IMR-90 (cell line): ENCODE results near the gene PSRC1. TPM values are rescaled to one million over a fixed set of nuclear protein-coding genes. Genes with fewer than 3 reads are reported as not detected.

Experiments
- ATAC-seq: fragments of 200-7000 bp; cut with Tn5 transposase; 2 replicates; pipeline ENCODE4 v1.9.1; 2020; ENCODE audit warnings: low read depth, mild to moderate bottlenecking, moderate library complexity
- BruUV-seq: library from RNA; stranded (reverse); fragments of 400-500 nt; replicated peaks from 2 replicates; lab custom pipeline; 2021; lab: Mats Ljungman, UMichigan
- CTCF ChIA-PET: fragments of 300-600 bp; formaldehyde crosslinking; extraction: SDS; loops from one replicate; lab custom pipeline; 2021; ENCODE audit warnings: antibody characterized with exemption; lab: Yijun Ruan, JAX
- POLR2A ChIA-PET: fragments of 300-600 bp; sonication (Branson Sonifier 250); formaldehyde crosslinking; loops from one replicate; lab custom pipeline; 2022; ENCODE audit warnings: antibody characterized with exemption; ENCODE audit not compliant: unreplicated experiment; lab: Charles Lee
- DNase-seq: peaks from one replicate; pipeline ENCODE4 v3.0.0; 2013
- H2AFZ ChIP-seq: replicated peaks from 2 replicates; pipeline ENCODE3; 2013; ENCODE audit warnings: low read length, mild to moderate bottlenecking; ENCODE audit not compliant: poor library complexity
- H2AK5ac ChIP-seq: 2 replicates; pipeline ENCODE4 v1.6.1; 2013; ENCODE audit warnings: low read depth, low read length, inconsistent platforms
- H2AK9ac ChIP-seq: replicated peaks from 2 replicates; pipeline ENCODE3; 2013; ENCODE audit warnings: mild to moderate bottlenecking, low read depth, low read length, moderate library complexity; ENCODE audit not compliant: poor library complexity
- H2BK120ac ChIP-seq: 2 replicates; pipeline ENCODE4 v1.6.1; 2013; ENCODE audit warnings: low read depth, low read length, inconsistent platforms
- H2BK15ac ChIP-seq: 3 replicates; pipeline ENCODE4 v1.6.1; 2013; ENCODE audit warnings: low read depth, low read length, inconsistent platforms
- H2BK20ac ChIP-seq: 2 replicates; pipeline ENCODE4 v1.6.1; 2013; ENCODE audit warnings: low read depth, mild to moderate bottlenecking, inconsistent platforms, low read length, moderate library complexity
- H2BK5ac ChIP-seq: 2 replicates; pipeline ENCODE4 v1.6.1; 2013; ENCODE audit warnings: mild to moderate bottlenecking, low read depth, low read length, inconsistent platforms; ENCODE audit not compliant: poor library complexity, severe bottlenecking
- H3K14ac ChIP-seq: replicated peaks from 2 replicates; pipeline ENCODE4 v1.6.1; 2013; ENCODE audit warnings: low read depth, low read length, inconsistent platforms
- H3K18ac ChIP-seq: 2 replicates; pipeline ENCODE4 v1.6.1; 2013; ENCODE audit warnings: low read depth, low read length, control low read depth
- H3K23ac ChIP-seq: 2 replicates; pipeline ENCODE4 v1.6.1; 2013; ENCODE audit warnings: low read depth, low read length, inconsistent platforms
- H3K27ac ChIP-seq: 2 replicates; pipeline ENCODE4 v1.5.1; 2013; ENCODE audit warnings: mild to moderate bottlenecking, control low read depth, low read length; ENCODE audit not compliant: insufficient read depth
- H3K27me3 ChIP-seq: 2 replicates; pipeline ENCODE4 v1.6.1; 2013; ENCODE audit warnings: low read length; ENCODE audit not compliant: control insufficient read depth, insufficient read depth
- H3K36me3 ChIP-seq: 2 replicates; pipeline ENCODE4 v1.6.1; 2013; ENCODE audit warnings: low read length, mixed read lengths; ENCODE audit not compliant: control insufficient read depth, insufficient read depth
- H3K4ac ChIP-seq: 2 replicates; pipeline ENCODE4 v1.6.1; 2013; ENCODE audit warnings: low read depth, low read length, inconsistent platforms
- H3K4me1 ChIP-seq: 2 replicates; pipeline ENCODE4 v1.6.1; 2013; ENCODE audit warnings: low read length, mixed read lengths; ENCODE audit not compliant: control insufficient read depth, insufficient read depth
- H3K4me2 ChIP-seq: 2 replicates; pipeline ENCODE4 v1.6.1; 2013; ENCODE audit warnings: low read depth, mild to moderate bottlenecking, control low read depth, low read length, moderate library complexity
- H3K4me3 ChIP-seq: 2 replicates; pipeline ENCODE4 v1.5.1; 2013; ENCODE audit warnings: low read depth, mild to moderate bottlenecking, control low read depth, low read length, moderate library complexity; ENCODE audit not compliant: insufficient read depth
- H3K56ac ChIP-seq: 2 replicates; pipeline ENCODE4 v1.6.1; 2013; ENCODE audit warnings: low read length, inconsistent platforms; ENCODE audit not compliant: insufficient read depth; ENCODE audit errors: extremely low read depth
- H3K79me1 ChIP-seq, 2 experiments: 2 replicates each; pipeline ENCODE4 v1.6.1; 2013; ENCODE audit warnings: low read length in 2 of 2, inconsistent platforms in 1 of 2, low read depth in 1 of 2
- H3K9ac ChIP-seq: 2 replicates; pipeline ENCODE4 v1.6.1; 2013; ENCODE audit warnings: low read depth, low read length, control low read depth
- H3K9me1 ChIP-seq: 2 replicates; pipeline ENCODE4 v1.6.1; 2013; ENCODE audit warnings: low read length, inconsistent platforms; ENCODE audit not compliant: insufficient read depth
- H3K9me3 ChIP-seq: 2 replicates; pipeline ENCODE4 v1.6.1; 2013; ENCODE audit warnings: low read length; ENCODE audit not compliant: control insufficient read depth, insufficient read depth
- H4K20me1 ChIP-seq: 2 replicates; pipeline ENCODE4 v1.6.1; 2013; ENCODE audit warnings: low read length, inconsistent platforms; ENCODE audit not compliant: insufficient read depth
- H4K5ac ChIP-seq: 2 replicates; pipeline ENCODE4 v1.6.1; 2013; ENCODE audit warnings: mild to moderate bottlenecking, low read depth, low read length, control low read depth
- H4K8ac ChIP-seq, 2 experiments: 2 replicates each; pipeline ENCODE4 v1.6.1; 2013; ENCODE audit warnings: low read depth in 2 of 2, low read length in 2 of 2, control low read depth in 1 of 2, inconsistent platforms in 1 of 2
- H4K91ac ChIP-seq: 2 replicates; pipeline ENCODE4 v1.6.1; 2013; ENCODE audit warnings: low read depth, low read length, inconsistent platforms; ENCODE audit not compliant: insufficient read depth
- CHD1 ChIP-seq: IDR thresholded peaks from 2 replicates; pipeline ENCODE4 v1.6.1; 2012; ENCODE audit warnings: low read depth, low read length, improper control_type of control experiment
- FOS ChIP-seq: fragments of 150-350 bp; IDR thresholded peaks from 2 replicates; pipeline ENCODE4 v1.6.1; 2016; ENCODE audit warnings: low read depth, low read length
- MAFK ChIP-seq: IDR thresholded peaks from 2 replicates; pipeline ENCODE4 v1.6.1; 2012; ENCODE audit warnings: low read depth, low read length, improper control_type of control experiment
- MAZ ChIP-seq: IDR thresholded peaks from 2 replicates; pipeline ENCODE4 v1.6.1; 2012; ENCODE audit warnings: low read depth, mild to moderate bottlenecking, low read length, improper control_type of control experiment, moderate library complexity, borderline replicate concordance
- MXI1 ChIP-seq: IDR thresholded peaks from 2 replicates; pipeline ENCODE4 v1.6.1; 2012; ENCODE audit warnings: low read depth, mild to moderate bottlenecking, low read length, moderate library complexity, borderline replicate concordance
- POLR2A ChIP-seq: IDR thresholded peaks from 2 replicates; pipeline ENCODE4 v1.6.1; 2012; ENCODE audit warnings: mild to moderate bottlenecking, low read depth, low read length
- RAD21 ChIP-seq: IDR thresholded peaks from 2 replicates; pipeline ENCODE4 v1.6.1; 2012; ENCODE audit warnings: low read length, improper control_type of control experiment
- RCOR1 ChIP-seq: IDR thresholded peaks from 2 replicates; pipeline ENCODE4 v1.6.1; 2012; ENCODE audit warnings: mild to moderate bottlenecking, low read length, improper control_type of control experiment; ENCODE audit not compliant: insufficient replicate concordance
- RFX5 ChIP-seq: IDR thresholded peaks from 2 replicates; pipeline ENCODE4 v1.8.0; 2012; ENCODE audit warnings: low read depth, mild to moderate bottlenecking, low read length, moderate library complexity
- WGBS, 2 experiments: methylation state at CpG; one replicate each; pipeline versions ENCODE4 v1.1.5 to v1.1.7; 2013; ENCODE audit warnings: missing lambda C conversion rate in 2 of 2; ENCODE audit not compliant: insufficient read length in 1 of 2; ENCODE audit errors: extremely low coverage in 2 of 2; 5-methylcytosine and 5-hydroxymethylcytosine counted together
- dilution Hi-C: fragments of 300-500 bp; cut with HindIII; formaldehyde crosslinking; loops from one replicate; pipeline ENCODE4 v1.14.3; 2018; ENCODE audit warnings: low sequenced_read_pairs; ENCODE audit not compliant: unreplicated experiment
- in situ Hi-C: fragments of 300-500 bp; cut with MboI; formaldehyde crosslinking; loops from 3 replicates; pipeline ENCODE4 v1.14.3; 2019; ENCODE audit warnings: low sequenced_read_pairs, inconsistent platforms, mixed read lengths
- intact Hi-C: fragments of 100-400 bp; cut with micrococcal nuclease; formaldehyde crosslinking; loops from 2 replicates; pipeline ENCODE4 v1.10.0; 2022
- polyA plus RNA-seq, 3 experiments: library from polyadenylated mRNA; depleted of rRNA; stranded (reverse); fragments of >200 nt; gene quantifications; 2 replicates each; pipeline ENCODE4 v1.2.3, GENCODE V29; 2012; ENCODE audit warnings: low replicate concordance in 1 of 3
- total RNA-seq: library from RNA; depleted of rRNA; stranded (reverse); fragments of >200 nt; gene quantifications from 2 replicates; pipeline ENCODE4 v1.2.3, GENCODE V29; 2012
- TF ChIP-seq, protein P1 (sequence below): fragments of 150-350 bp; IDR thresholded peaks from 2 replicates; pipeline ENCODE4 v1.6.1; 2016; ENCODE audit warnings: low read depth, mild to moderate bottlenecking, low read length, moderate library complexity, borderline replicate concordance
- TF ChIP-seq, protein P2 (sequence below): conservative IDR thresholded peaks from 2 replicates; pipeline ENCODE4 v1.5.1; 2012; ENCODE audit warnings: mild to moderate bottlenecking, low read depth, low read length, improper control_type of control experiment
- TF ChIP-seq, protein P3 (sequence below): fragments of 150-350 bp; IDR thresholded peaks from 2 replicates; pipeline ENCODE4 v1.6.1; 2017; ENCODE audit warnings: mild to moderate bottlenecking, antibody characterized with exemption, low read length, low read depth

Gene PSRC1
- total and polyA plus RNA-seq, 2 of the 4 experiments (the other 2 are of a cell fraction) = 34.6 to 40.3 TPM

DNA sequence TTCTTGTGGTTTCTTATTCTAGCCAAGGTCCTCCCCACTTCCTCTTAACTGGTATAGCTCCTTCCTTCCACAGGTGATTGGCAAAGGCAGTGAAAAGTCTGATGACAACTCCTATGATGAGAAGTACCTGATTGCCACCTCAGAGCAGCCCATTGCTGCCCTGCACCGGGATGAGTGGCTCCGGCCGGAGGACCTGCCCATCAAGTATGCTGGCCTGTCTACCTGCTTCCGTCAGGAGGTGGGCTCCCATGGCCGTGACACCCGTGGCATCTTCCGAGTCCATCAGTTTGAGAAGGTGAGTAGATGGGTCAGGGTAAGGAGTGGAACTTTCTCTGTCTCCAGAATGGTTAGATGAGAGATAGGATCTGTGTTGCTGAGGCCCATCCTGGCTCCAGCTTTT, 47.8 kb downstream of the PSRC1 start:
- TF ChIP-seq, protein P1, sequence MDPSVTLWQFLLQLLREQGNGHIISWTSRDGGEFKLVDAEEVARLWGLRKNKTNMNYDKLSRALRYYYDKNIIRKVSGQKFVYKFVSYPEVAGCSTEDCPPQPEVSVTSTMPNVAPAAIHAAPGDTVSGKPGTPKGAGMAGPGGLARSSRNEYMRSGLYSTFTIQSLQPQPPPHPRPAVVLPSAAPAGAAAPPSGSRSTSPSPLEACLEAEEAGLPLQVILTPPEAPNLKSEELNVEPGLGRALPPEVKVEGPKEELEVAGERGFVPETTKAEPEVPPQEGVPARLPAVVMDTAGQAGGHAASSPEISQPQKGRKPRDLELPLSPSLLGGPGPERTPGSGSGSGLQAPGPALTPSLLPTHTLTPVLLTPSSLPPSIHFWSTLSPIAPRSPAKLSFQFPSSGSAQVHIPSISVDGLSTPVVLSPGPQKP = no peak
- no peak for TF ChIP-seq CHD1
- TF ChIP-seq RCOR1 = no peak
- TF ChIP-seq MXI1 = no peak
- TF ChIP-seq MAFK = no peak
- TF ChIP-seq RAD21 = no peak
- TF ChIP-seq POLR2A = no peak
- no peak for TF ChIP-seq FOS
- TF ChIP-seq, protein P2, sequence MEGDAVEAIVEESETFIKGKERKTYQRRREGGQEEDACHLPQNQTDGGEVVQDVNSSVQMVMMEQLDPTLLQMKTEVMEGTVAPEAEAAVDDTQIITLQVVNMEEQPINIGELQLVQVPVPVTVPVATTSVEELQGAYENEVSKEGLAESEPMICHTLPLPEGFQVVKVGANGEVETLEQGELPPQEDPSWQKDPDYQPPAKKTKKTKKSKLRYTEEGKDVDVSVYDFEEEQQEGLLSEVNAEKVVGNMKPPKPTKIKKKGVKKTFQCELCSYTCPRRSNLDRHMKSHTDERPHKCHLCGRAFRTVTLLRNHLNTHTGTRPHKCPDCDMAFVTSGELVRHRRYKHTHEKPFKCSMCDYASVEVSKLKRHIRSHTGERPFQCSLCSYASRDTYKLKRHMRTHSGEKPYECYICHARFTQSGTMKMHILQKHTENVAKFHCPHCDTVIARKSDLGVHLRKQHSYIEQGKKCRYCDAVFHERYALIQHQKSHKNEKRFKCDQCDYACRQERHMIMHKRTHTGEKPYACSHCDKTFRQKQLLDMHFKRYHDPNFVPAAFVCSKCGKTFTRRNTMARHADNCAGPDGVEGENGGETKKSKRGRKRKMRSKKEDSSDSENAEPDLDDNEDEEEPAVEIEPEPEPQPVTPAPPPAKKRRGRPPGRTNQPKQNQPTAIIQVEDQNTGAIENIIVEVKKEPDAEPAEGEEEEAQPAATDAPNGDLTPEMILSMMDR = no peak
- TF ChIP-seq, protein P3, sequence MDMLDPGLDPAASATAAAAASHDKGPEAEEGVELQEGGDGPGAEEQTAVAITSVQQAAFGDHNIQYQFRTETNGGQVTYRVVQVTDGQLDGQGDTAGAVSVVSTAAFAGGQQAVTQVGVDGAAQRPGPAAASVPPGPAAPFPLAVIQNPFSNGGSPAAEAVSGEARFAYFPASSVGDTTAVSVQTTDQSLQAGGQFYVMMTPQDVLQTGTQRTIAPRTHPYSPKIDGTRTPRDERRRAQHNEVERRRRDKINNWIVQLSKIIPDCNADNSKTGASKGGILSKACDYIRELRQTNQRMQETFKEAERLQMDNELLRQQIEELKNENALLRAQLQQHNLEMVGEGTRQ = no peak
- TF ChIP-seq MAZ = no peak
- no peak for TF ChIP-seq RFX5
- ChIA-PET CTCF (interaction anchor here (0.7 kb wide), 1 partner anchor 121 kb away, joined by 3 read pairs; no protein-coding TSS in a partner anchor), POLR2A (no interaction called here)
- Histone ChIP-seq H4K5ac (no peak overlapping the region), H3K9ac (no peak overlapping the region), H2AFZ (no peak overlapping the region), H3K4me3 (no peak overlapping the region), H4K20me1 (peaks cover 44% of the 10 kb centered on the region), H3K14ac (no peak overlapping the region), H3K4me1 (peaks cover under 1% of the 10 kb centered on the region; the same call in 1 of the 2 replicates), H3K79me1 (peaks cover 13 to 65% of the 10 kb centered on the region in 2 experiments), H2AK5ac (no peak overlapping the region), H3K18ac (no peak overlapping the region), H2AK9ac (no peak overlapping the region), H2BK120ac (no peak overlapping the region), H2BK5ac (no peak overlapping the region), H3K27me3 (no peaks in the 10 kb centered on the region), H4K91ac (no peak overlapping the region), H3K56ac (no peak overlapping the region), H2BK15ac (no peak overlapping the region), H3K23ac (no peak overlapping the region), H3K9me1 (peaks cover 17% of the 10 kb centered on the region), H3K36me3 (peaks cover 66% of the 10 kb centered on the region), H3K9me3 (no peaks in the 10 kb centered on the region), H2BK20ac (no peak overlapping the region), H4K8ac (no peak overlapping the region), H3K4me2 (no peak overlapping the region), H3K4ac (no peak overlapping the region), H3K27ac (no peak overlapping the region)
- in situ Hi-C loops (no loop called here), dilution Hi-C loops (no loop called here), intact Hi-C loops (no loop called here)
- 98% methylated on average over 4 of the region's 7 CpGs; no CpG with 5 or more reads in 1 of the 2 experiments for WGBS, 2 experiments
- ATAC-seq (no peak), DNase-seq (no peak)
- BruUV-seq = no TSS peak
